ENCODE measurements around the gene C9orf78. TPM values are rescaled to one million over a fixed set of nuclear protein-coding genes. Genes with fewer than 3 reads are reported as not detected.
A peak's percentile ranks its signal among the peaks of the same experiment; 100 is the strongest.

C9orf78 gene
- total and polyA plus RNA-seq, 9 of the 15 experiments (the other 6 are each of a cell fraction or from before 2014, with no cell fraction given), result 94.6 to 266 (median 202) TPM

DNA sequence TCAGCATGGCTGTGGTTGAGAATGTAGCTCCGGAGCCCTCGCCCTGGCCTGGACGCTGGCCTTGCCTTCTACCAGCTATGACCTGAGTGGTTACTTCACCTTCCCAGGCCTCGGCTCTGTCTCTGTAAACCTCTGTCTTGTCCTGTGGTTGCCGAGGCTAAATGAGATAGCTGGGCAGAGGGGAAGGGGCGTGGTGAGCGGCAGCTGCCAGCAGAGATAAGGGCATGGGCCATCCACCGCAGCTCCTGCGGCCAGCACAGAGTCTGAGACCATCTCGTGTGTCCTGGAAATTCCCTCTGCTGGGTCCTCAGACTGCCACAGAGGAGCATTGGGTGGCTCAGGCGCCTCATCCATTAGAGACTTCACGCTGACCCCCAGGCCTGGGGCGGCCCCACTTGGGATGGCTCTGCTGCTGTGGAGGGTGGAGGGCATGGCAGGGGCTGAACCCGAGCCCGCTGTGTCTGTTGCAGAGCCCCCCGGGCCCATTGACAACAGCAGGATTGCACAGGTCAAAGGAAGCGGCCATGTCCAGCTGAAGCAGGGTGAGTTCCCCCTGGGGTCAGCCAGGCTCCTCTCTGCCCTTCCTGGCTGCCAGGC is 44.1 kb upstream of the C9orf78 start (continued):
- TF ChIP-seq MNT (conservative IDR thresholded peaks at IDR 0.05) (no peak), ETS2 (tag; IDR thresholded peaks at IDR 0.05; ENCODE audit: borderline replicate concordance, poor library complexity, severe bottlenecking) (no peak), ZSCAN29 (IDR thresholded peaks at IDR 0.05) (no peak), PREB (CRISPR knock-in tag; IDR thresholded peaks at IDR 0.05) (no peak), MITF (IDR thresholded peaks at IDR 0.05) (no peak), TAF9B (IDR thresholded peaks at IDR 0.05; ENCODE audit: partially characterized antibody) (no peak), MCM5 (IDR thresholded peaks at IDR 0.05; ENCODE audit: low read depth) (no peak), CEBPG (CRISPR knock-in tag; IDR thresholded peaks at IDR 0.05) (no peak), CEBPG (tag; conservative IDR thresholded peaks at IDR 0.05 in 1 of 2, IDR thresholded peaks at IDR 0.05 in 1 of 2) (no peak), MXI1 (IDR thresholded peaks at IDR 0.05; ENCODE audit: low read depth, low read length) (peak; percentile 84), ZFP36 (IDR thresholded peaks at IDR 0.05; ENCODE audit: low read depth, low read length, partially characterized antibody) (no peak), ADNP (tag; IDR thresholded peaks at IDR 0.05) (no peak), RAD51 (IDR thresholded peaks at IDR 0.05; ENCODE audit: borderline replicate concordance, low read depth) (no peak), IRF2 (CRISPR knock-in tag; IDR thresholded peaks at IDR 0.05) (no peak), FOXM1 (IDR thresholded peaks at IDR 0.05; ENCODE audit: low read depth) (no peak), FOXM1 (CRISPR knock-in tag; IDR thresholded peaks at IDR 0.05; ENCODE audit: low read depth) (no peak), ZNF780A (CRISPR knock-in tag; IDR thresholded peaks at IDR 0.05) (no peak)
- TF ChIP-seq, protein P1, sequence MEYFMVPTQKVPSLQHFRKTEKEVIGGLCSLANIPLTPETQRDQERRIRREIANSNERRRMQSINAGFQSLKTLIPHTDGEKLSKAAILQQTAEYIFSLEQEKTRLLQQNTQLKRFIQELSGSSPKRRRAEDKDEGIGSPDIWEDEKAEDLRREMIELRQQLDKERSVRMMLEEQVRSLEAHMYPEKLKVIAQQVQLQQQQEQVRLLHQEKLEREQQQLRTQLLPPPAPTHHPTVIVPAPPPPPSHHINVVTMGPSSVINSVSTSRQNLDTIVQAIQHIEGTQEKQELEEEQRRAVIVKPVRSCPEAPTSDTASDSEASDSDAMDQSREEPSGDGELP (CRISPR knock-in tag; IDR thresholded peaks at IDR 0.05; ENCODE audit: borderline replicate concordance), result no peak
- TF ChIP-seq, protein P2, sequence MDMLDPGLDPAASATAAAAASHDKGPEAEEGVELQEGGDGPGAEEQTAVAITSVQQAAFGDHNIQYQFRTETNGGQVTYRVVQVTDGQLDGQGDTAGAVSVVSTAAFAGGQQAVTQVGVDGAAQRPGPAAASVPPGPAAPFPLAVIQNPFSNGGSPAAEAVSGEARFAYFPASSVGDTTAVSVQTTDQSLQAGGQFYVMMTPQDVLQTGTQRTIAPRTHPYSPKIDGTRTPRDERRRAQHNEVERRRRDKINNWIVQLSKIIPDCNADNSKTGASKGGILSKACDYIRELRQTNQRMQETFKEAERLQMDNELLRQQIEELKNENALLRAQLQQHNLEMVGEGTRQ (CRISPR knock-in tag; IDR thresholded peaks at IDR 0.05), result no peak
- TF ChIP-seq, protein P3, sequence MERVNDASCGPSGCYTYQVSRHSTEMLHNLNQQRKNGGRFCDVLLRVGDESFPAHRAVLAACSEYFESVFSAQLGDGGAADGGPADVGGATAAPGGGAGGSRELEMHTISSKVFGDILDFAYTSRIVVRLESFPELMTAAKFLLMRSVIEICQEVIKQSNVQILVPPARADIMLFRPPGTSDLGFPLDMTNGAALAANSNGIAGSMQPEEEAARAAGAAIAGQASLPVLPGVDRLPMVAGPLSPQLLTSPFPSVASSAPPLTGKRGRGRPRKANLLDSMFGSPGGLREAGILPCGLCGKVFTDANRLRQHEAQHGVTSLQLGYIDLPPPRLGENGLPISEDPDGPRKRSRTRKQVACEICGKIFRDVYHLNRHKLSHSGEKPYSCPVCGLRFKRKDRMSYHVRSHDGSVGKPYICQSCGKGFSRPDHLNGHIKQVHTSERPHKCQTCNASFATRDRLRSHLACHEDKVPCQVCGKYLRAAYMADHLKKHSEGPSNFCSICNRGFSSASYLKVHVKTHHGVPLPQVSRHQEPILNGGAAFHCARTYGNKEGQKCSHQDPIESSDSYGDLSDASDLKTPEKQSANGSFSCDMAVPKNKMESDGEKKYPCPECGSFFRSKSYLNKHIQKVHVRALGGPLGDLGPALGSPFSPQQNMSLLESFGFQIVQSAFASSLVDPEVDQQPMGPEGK (CRISPR knock-in tag; IDR thresholded peaks at IDR 0.05; ENCODE audit: borderline replicate concordance), result no peak
